Regular cardiac myocyte (primary cell): ENCODE data around the gene RYR1. TPM values are rescaled to one million over a fixed set of nuclear protein-coding genes. Genes with fewer than 3 reads are reported as not detected.

Experiments
- total RNA-seq: library from RNA; depleted of rRNA; stranded (reverse); fragments of >200 nt; gene quantifications from 2 replicates; pipeline ENCODE4 v1.2.3, GENCODE V29; 2014

The RYR1 gene
- total RNA-seq = under 0.01 and 1.1 TPM in 2 replicates

GRCh38 chr19:38433268-38433733 lies at the start of gene RYR1:
RYR1 (plus strand) TSS chr19:38433691; CDS start chr19:38433830, 139 bp downstream.

GRCh38 chr19:38387550-38388348 lies 45.7 kb upstream of the RYR1 start, which contains the start of gene GGN:
GGN (minus strand) TSS chr19:38388034; CDS start chr19:38387261, 773 bp downstream.

GRCh38 chr19:38388349-38389100 lies 45.0 kb upstream of the RYR1 start, which contains the start of gene SPRED3:
SPRED3 (plus strand) TSS chr19:38388697; CDS start chr19:38390303, 1,606 bp downstream.

GRCh38 chr19:38402967-38403674 lies 30.4 kb upstream of the RYR1 start, which contains the start of gene FAM98C:
FAM98C (plus strand) TSS chr19:38403093; CDS start chr19:38403154, 61 bp downstream.

GRCh38 chr19:38425810-38426466 lies 7.6 kb upstream of the RYR1 start, which contains the start of gene RASGRP4:
RASGRP4 (minus strand) TSS chr19:38426219; CDS start chr19:38426091, 128 bp downstream.

GRCh38 chr19:38617764-38618589 lies 184.5 kb downstream of the RYR1 start, which contains the start of gene MAP4K1:
MAP4K1 (minus strand) TSS chr19:38617953; CDS start chr19:38617895, 58 bp downstream.

GRCh38 chr19:38618590-38619360 lies 185.3 kb downstream of the RYR1 start, which contains the start of gene EIF3K:
EIF3K (plus strand) TSS chr19:38619188; CDS start chr19:38619269, 81 bp downstream.

Other genes with a start within 250 kb of the RYR1 start
- 0.28 and 3.5 TPM in 2 replicates for gene DPF1, start 209.5 kb upstream of the RYR1 start, total RNA-seq
- gene PPP1R14A, start 177.3 kb upstream of the RYR1 start, total RNA-seq = 6.3 and 29.6 TPM in 2 replicates
- gene SPINT2, start 169.1 kb upstream of the RYR1 start, total RNA-seq = 3.3 and 10.7 TPM in 2 replicates
- gene C19orf33, start 129.4 kb upstream of the RYR1 start, total RNA-seq = not detected in 2 replicates
- gene YIF1B, start 117.7 kb upstream of the RYR1 start, total RNA-seq = 90.5 and 93.9 TPM in 2 replicates
- 7.1 and 11.3 TPM in 2 replicates for gene KCNK6, start 113.8 kb upstream of the RYR1 start, total RNA-seq
- gene CATSPERG, start 97.9 kb upstream of the RYR1 start, total RNA-seq = 0.38 and 0.85 TPM in 2 replicates
- 368 and 478 TPM in 2 replicates for gene PSMD8, start 59.1 kb upstream of the RYR1 start, total RNA-seq
- gene GGN, start 45.7 kb upstream of the RYR1 start, total RNA-seq = 0.28 and 0.77 TPM in 2 replicates
- gene SPRED3, start 45.0 kb upstream of the RYR1 start, total RNA-seq = 2.5 and 3.3 TPM in 2 replicates
- gene FAM98C, start 30.6 kb upstream of the RYR1 start, total RNA-seq = 9.0 and 9.6 TPM in 2 replicates
- gene RASGRP4, start 7.5 kb upstream of the RYR1 start, total RNA-seq = not detected in 2 replicates
- gene MAP4K1, start 184.3 kb downstream of the RYR1 start, total RNA-seq = 0.19 and 0.85 TPM in 2 replicates
- 277 and 490 TPM in 2 replicates for gene EIF3K, start 185.5 kb downstream of the RYR1 start, total RNA-seq
- gene ACTN4, start 214.0 kb downstream of the RYR1 start, total RNA-seq = 226 and 336 TPM in 2 replicates